AG04449 (cell line): Measurements from ENCODE around the gene SYT8.

Experiments used
- CTCF ChIA-PET: fragments of 350-600 bp; formaldehyde crosslinking; extraction: SDS; loops from one replicate; lab custom pipeline; 2021; ENCODE audit warnings: antibody characterized with exemption; lab: Yijun Ruan, JAX
- POLR2A ChIA-PET: fragments of 400-600, 350-600 bp; formaldehyde crosslinking; extraction: SDS; loops from one replicate; lab custom pipeline; 2020; ENCODE audit warnings: antibody characterized with exemption, inconsistent platforms; lab: Yijun Ruan, JAX
- DNase-seq: peaks from one replicate; pipeline ENCODE4 v3.0.0-alpha.2; 2010; ENCODE audit warnings: low read depth, low spot score
- H3K4me3 ChIP-seq: 2 replicates; pipeline ENCODE4 v1.5.1; 2011; ENCODE audit warnings: low read depth, mild to moderate bottlenecking, control low read depth, low read length
- TF ChIP-seq, protein P1 (sequence below): IDR thresholded peaks from one replicate; pipeline ENCODE4 v1.5.1; 2011; ENCODE audit warnings: mild to moderate bottlenecking, moderate library complexity, low read length, control low read depth, inconsistent platforms; ENCODE audit not compliant: insufficient read depth; ENCODE audit errors: missing control alignments

SYT8 gene

DNA sequence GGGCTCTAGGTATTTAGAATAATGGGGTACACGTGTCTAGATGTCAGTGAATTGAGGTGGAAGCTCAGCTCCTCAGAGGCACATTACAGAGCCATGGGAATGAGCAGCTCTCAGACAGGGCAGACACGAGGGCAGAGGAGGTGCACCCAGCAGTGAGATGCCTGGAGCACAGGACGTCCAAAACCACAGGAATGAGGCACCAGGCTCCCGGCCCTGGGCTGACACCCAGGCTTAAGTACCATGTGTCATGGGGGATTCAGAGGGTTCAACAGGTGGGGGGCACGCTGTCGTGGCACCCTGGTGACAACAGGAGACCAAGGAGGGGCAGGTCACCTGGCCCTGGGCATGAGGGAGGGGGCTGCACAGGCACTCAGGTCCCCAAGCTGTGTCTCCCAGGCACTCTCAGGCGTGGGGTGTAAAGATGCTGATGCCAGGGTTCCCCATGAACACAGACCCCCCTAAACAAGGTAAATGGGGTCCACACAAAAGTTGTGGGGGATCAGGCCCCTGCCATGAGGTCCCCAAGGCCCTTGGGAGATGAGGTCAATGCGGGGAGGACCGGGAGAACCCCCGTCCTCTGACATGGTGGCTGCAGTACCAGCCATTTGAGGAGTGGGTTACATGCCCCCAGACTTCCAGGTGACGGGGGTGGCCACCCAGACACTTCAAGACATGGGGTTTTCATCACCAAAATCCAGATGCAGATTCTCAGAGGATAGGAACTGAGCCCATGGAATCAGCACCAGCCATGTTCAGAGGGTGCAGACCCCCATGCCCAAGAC lies 5.6 kb upstream of the SYT8 start:
- no peak overlapping the region for H3K4me3 ChIP-seq
- ChIA-PET POLR2A (no interaction called here), CTCF (interaction anchor here (0.8 to 13.7 kb wide), 8 partner anchors 8 to 324 kb away, joined by 3 to 671 read pairs (median 6); partner anchors contain the start of gene KRTAP5-6)
- TF ChIP-seq, protein P1, sequence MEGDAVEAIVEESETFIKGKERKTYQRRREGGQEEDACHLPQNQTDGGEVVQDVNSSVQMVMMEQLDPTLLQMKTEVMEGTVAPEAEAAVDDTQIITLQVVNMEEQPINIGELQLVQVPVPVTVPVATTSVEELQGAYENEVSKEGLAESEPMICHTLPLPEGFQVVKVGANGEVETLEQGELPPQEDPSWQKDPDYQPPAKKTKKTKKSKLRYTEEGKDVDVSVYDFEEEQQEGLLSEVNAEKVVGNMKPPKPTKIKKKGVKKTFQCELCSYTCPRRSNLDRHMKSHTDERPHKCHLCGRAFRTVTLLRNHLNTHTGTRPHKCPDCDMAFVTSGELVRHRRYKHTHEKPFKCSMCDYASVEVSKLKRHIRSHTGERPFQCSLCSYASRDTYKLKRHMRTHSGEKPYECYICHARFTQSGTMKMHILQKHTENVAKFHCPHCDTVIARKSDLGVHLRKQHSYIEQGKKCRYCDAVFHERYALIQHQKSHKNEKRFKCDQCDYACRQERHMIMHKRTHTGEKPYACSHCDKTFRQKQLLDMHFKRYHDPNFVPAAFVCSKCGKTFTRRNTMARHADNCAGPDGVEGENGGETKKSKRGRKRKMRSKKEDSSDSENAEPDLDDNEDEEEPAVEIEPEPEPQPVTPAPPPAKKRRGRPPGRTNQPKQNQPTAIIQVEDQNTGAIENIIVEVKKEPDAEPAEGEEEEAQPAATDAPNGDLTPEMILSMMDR = no peak
- peak; percentile 31 for DNase-seq

DNA sequence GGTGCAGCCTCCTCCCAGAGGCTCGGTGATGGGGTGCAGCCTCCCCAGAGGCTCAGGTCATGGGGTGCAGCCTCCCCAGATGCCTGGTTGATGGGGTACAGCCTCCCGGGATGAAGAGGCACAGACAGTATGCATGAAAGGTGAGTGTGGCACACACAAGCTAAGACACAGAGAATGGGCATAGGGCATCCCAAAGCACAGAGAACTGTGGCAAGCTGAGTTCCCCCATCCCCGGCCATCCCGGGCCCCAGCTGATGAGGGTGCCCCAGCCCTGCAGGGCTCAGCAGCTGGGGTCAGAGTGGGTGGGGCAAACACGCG lies 4.8 kb upstream of the SYT8 start:
- H3K4me3 ChIP-seq = no peak overlapping the region
- DNase-seq = no peak
- TF ChIP-seq, protein P1 = no peak
- POLR2A ChIA-PET = no interaction called here
- CTCF ChIA-PET = interaction anchor here (0.9 to 13.7 kb wide), 8 partner anchors 10 to 323 kb away, joined by 3 to 671 read pairs (median 22); partner anchors contain the start of gene KRTAP5-6

DNA sequence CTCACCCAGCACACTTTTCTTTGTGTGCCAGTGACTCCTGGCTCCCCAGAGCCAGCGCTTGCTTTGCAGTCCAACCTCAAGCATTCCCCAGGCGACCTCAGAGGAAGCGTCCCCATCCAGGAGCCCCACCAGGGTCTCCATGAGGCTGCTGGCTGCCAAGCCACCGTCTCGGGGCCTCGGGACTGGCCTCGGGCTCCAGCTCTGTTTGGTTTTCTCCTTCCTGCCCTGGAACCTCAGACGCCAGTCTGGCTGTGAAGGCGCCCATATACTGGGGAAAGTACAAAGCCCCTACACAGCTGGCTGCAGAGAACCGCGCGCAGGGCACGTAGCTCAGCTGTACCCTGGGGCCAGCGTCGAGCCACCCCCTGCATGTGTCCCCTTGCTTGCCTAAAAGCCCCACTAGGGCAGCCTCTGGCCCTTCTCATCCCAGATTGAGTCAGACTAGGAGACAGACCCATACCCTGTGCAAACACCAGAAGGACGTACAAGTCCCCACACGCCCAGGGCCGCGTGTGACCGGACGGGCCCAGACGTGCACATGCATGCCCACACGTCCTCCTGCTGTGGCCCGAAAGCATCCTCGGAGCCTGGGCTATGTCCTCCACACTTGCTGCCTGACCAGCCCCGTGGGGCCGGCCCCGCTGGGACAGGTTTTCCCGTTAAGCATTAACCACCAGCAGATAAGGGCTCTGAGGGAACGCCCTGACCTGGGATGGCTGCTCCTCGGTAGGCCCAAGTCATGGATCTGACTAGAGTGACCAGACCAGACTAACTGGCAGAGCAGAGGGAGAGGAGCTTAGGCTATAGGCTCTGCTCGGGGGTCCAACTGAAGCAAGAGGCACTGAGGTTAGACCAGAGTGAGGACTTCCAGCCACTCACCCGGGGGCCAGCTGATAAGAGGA lies 4.2 kb upstream of the SYT8 start:
- H3K4me3 ChIP-seq = no peak overlapping the region
- ChIA-PET POLR2A (interaction anchor here (2.3 kb wide), 1 partner anchor 137 kb away, joined by 7 read pairs; no protein-coding TSS in a partner anchor), CTCF (interaction anchor here (0.9 to 13.7 kb wide), 9 partner anchors 8 to 323 kb away, joined by 3 to 671 read pairs (median 20); partner anchors contain the start of gene KRTAP5-6)
- TF ChIP-seq, protein P1 = no peak
- no peak for DNase-seq

DNA sequence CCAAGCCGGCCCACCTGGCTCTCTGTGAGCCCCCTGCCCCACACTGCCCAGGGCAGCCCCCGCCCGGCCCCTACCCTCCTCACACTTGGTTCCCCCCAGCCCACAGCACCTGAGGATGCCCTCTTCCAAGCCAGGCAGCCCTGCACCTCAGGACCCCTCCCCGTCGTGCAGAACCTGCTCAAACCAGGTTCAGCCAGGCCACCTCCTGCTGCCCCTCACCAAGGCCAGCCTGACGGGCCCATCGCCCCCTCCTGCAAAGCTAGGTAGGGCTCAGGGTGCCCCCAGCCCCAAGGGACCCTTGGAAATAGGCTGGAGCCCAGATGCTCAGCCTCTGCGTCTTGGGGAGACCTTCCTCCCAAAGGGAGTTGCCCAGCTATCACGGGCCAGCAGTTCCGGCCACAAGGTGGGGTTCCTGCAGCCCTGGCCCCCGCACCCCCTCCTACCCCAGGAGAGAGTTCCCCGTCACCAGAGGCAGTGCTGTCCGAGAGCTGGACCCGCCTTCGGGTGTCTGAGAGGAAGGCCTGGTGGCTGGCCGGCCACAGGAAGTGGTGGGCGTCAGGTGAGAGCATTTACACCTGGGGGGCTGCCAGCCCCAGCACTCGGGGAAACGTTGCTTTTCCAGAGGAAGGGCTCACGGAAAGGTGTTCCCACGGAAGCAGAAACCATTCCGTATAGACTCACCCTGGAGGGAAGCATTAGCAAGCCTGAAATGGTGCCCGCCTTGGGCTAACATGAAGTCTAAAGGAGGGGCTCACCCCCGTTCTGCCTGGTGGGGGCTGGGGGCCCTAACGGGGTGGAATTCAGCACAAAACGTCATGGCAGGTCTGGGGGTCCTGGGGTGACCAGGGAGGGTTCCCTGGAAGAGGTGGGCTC lies 3.2 kb upstream of the SYT8 start:
- POLR2A ChIA-PET = interaction anchor here (2.3 kb wide), 1 partner anchor 138 kb away, joined by 7 read pairs; no protein-coding TSS in a partner anchor
- no peak for DNase-seq
- no peak overlapping the region for H3K4me3 ChIP-seq
- TF ChIP-seq, protein P1 = no peak
- CTCF ChIA-PET = interaction anchor here (0.5 to 13.7 kb wide), 38 partner anchors 7 to 331 kb away, joined by 3 to 671 read pairs (median 10); partner anchors contain the start of genes H19, KRTAP5-6, LSP1 and MRPL23

DNA sequence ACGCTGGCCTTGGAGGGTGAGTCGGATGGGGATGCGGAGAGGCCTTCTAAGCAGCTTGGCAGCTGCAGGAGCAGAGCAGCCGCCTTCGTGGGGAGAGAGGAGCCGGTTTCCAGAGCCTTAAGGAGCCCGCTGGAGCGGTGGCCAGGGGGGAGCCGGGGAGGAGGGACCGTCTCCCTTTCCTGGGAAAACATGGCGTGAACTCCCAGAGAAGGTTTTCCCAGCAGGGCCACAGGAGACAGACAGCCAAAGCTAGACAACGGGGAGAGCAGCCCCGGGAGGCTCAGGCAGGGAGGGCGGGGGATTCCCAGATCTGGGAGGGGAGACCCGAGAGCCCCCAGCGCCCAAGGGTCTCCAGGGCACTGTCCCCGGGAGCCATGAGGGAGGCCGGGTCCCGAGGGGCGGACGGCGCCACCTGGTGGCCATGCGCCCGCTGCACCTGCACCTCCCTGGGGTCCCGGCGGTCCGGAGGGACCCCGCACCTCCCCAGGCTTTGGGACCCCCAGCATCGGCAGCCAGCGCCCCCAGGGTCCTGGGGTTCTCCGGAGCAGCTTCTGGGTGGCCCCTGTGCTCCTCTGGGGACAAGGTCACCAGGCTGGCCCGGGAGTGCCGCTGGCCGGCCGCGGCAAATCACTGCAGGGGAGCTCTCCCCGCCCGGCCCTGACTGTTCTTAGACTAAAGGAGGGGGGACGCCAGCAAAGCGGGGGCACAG lies 2.4 kb upstream of the SYT8 start:
- H3K4me3 ChIP-seq = no peak overlapping the region
- no peak for DNase-seq

More for the DNA sequence above, 2.4 kb upstream of the SYT8 start:
- ChIA-PET CTCF (interaction anchor here (0.5 to 13.7 kb wide), 63 partner anchors 8 to 343 kb away, joined by 3 to 671 read pairs (median 6); partner anchors contain the start of genes H19, IFITM10, KRTAP5-6 and LSP1), POLR2A (interaction anchor here (0.9 to 2.3 kb wide), 2 partner anchors 69 to 138 kb away, joined by 3 to 7 read pairs; partner anchors contain the start of gene CTSD)
- TF ChIP-seq, protein P1 = peak; percentile 99
